IPS-NIHi11 (cell line): ENCODE results near the gene HCN3.
A peak's percentile ranks its signal among the peaks of the same experiment; 100 is the strongest.
"Not testable (repeated sequence)": the region's sequence is repeated elsewhere in the genome, so short reads cannot be mapped to it uniquely, and the experiment has no call there.

Experiments
- DNase-seq: peaks from one replicate; pipeline ENCODE4 v3.0.0; 2012; ENCODE audit warnings: mixed read lengths, low spot score

HCN3 gene

DNA sequence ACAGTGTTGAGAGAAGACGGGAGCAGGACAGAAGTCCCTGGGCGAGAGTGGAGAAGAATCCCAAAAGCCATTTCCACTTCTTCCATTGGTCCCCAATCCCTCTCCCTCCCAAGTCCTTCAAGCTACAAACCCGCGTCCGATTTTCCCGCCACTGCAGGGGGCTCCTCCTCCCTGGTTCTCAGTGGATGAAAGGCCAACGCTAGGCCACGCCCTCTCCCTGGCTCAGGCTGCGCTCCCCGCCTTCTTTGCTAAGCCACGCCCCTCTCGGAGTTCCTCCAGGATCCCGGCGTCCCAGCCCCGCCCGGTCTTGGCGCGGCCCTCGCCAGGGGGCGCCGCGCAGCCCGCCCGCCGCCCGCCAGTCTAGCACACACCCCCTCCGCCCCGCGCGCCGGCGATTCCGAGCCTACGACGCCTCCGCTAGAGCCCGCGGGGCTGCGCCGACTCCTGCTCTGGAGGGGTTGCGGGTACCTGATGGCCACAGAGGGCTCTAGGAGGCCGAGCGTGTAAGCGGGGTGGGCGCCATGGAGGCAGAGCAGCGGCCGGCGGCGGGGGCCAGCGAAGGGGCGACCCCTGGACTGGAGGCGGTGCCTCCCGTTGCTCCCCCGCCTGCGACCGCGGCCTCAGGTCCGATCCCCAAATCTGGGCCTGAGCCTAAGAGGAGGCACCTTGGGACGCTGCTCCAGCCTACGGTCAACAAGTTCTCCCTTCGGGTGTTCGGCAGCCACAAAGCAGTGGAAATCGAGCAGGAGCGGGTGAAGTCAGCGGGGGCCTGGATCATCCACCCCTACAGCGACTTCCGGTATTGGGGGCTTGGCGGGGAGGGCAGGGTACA lies at the start of gene HCN3:
TSS of gene HCN3 (plus strand) at position 394 of the 832 bp plus-strand sequence. CDS start at position 522, 128 bp downstream.
- DNase-seq: peak; percentile 96

DNA sequence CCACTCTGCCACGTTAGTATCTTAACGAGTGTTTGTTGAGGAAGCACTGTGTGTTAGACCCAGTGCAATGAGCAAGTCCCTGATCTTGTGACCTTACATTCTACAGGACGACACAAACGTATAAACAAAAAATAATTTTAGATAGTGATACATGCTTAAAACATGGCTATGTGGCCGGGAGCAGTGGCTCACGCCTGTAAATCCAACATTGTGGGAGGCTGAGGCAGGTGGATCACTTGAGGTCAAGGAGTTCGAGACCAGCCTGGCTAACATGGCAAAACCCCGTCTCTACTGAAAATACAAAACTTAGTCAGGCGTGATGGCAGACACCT lies 49.2 kb upstream of the HCN3 start:
- no peak for DNase-seq

DNA sequence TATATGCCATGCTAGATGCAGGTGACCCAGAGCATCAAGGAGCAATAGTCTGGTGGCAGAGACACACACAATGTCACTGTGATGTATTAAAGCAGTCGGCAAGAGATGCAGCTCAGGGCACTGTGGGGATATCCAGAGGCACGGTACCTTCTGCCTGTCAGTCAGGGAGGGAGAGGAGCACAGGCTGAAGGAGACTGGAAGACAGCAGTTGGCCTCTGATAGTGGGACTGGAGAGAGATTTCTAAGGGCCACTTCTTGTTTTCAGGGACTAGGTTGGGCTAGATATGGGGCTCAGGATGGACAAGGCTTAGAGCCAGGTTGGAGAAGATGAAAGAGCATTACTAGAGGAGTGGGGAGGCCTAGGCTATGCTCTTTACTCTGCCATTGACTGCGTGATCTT lies 46.0 kb upstream of the HCN3 start:
- not testable (repeated sequence) for DNase-seq

DNA sequence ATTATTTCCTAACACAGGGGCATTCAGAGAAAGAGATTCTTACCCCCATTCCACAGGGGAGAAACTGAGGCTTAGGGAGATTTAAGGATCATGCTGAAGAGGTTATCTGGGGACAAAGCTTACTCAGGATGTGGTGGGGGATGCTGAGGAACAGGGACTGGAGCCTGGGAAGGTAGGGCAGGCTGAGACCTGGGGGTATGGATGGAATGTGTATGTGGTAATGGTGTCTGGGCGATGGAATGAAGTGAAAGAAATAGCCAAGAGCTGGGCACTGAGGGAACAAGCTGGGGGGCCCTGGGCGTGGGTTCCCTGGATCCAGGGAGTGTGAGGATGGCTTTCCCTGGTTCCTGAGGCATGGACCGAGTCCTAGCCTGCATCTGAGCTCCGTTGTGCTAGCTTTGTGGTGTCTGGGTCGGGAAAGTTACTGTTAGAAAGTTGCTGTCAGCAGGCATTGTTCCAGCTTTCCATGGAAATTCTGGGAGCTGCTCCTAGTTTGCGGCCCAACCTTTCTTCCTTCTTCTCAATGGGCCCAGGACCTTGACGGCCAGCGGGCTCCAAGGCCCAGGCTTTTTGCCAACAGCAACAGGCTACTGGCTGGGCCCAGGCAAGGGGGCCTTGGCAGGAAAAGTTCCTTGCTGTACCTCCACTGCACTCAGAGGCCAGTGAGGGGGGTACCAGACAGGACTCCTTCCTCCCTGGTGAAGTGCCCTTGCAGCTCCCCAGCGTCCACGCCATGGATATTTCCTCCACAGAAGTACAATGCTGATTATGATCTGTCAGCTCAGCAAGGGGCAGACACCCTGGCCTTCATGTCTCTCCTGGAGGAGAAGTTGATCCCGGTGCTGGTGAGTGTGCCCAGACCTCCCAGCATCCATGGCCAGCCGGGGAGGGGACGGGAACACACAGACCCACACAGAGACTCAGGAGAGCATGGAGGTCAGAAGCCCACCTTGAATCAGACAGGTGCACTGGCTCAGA lies 45.0 kb upstream of the HCN3 start:
- not testable (repeated sequence) for DNase-seq

DNA sequence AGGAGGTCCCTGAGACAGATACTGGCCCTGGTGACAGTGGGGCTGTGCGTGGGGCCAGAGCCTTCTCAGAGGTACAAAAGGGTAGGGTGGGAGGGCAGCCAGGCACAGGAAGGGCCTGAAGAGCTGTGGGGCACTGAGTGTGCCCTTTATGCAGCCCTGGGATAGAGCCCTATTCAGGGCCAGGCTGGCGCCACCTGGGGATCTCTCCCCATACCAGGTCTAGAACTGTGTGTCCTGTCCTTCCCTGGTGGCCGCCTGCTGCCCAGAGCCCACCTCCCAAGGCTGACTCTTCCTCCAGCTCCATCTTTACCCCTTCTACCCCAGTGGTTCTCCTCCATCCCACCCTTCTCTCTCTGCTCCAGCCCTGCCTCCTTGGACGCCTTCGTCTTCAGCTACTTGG lies 43.8 kb upstream of the HCN3 start:
- not testable (repeated sequence) for DNase-seq

DNA sequence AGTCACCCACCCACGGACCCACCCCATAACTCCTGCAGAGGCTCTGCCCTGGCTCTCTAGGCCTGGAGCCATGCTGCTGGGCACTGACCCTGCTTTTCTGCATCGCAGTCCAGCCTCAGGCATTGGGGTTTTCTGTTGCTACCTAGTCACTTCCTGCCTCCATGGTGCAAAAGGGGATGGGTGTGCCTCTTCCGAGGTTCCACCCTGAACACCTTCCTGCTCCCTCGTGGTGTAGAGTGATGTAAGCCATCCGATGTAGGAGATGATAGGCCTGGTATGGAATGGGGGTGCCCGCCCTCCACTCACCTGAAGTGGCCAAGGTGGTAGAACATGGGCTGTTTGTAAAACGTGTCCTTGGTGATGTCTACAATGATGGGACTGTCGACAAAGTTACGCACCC lies 41.9 kb upstream of the HCN3 start:
- DNase-seq: not testable (repeated sequence)

DNA sequence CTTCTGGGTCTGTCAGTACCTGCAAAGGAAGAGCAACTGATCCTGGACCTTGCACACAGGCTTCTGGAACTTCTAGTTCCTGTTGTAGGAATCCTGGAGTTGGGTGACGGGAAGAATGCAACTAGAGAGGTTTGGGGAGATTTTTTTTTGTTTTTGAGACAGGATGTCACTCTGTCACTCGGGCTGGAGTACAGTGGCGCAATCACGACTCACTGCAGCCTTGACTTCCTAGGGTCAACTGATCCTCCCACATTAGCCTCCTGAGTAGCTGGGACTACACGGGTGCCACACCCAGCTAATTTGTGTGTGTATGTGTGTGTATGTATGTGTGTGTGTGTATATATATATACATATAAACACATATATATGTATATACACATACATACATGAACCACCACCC lies 40.8 kb upstream of the HCN3 start:
- no peak for DNase-seq

DNA sequence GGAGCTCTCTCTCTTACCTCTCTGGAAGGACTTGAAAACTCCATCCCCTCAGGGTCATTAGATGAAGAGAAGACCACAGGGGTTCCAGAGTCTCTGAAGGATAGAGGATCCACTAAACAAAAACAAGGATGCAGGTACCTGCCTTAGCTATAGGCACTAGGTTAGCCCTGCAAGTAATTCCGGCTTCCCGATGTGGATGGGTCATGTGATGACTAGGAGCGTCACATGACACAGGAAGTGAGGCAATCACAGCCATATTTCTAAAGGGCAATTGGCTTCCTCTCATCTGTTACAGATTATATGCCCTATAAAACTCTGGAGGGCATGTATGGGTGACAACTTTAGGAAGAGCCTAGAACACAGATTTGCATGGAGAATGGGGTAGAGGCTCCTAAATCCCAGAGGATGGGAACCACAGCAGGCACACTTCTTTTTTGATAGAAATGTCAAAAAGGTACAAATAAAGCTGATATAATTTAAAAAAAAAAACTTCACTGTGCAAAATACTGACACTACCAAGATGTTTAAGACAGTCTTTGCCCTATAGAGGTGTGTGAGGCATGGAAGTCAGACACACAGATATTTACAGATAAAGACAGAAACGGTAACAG lies 36.1 kb upstream of the HCN3 start:
- DNase-seq: peak; percentile 83

DNA sequence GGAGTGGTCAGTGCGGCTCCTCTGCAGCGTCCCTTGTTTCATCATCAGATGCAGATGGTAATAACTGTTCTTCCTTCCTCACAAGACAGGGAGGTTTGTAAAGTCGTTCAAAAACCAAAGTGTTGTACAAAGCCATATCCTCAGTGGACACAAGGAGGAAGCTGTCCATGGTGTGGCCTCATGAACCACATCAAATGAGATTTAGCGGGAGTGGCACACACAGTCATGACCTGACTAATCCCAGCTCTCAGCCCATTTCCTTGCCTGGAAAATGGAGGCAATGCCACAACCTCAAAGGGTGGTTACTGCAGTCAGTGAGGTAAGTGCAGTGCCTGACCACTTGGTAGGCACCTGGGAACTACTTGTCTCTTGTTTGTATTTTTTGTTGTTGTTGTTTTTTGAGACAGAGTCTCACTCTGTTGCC lies 35.4 kb upstream of the HCN3 start:
- DNase-seq: no peak

DNA sequence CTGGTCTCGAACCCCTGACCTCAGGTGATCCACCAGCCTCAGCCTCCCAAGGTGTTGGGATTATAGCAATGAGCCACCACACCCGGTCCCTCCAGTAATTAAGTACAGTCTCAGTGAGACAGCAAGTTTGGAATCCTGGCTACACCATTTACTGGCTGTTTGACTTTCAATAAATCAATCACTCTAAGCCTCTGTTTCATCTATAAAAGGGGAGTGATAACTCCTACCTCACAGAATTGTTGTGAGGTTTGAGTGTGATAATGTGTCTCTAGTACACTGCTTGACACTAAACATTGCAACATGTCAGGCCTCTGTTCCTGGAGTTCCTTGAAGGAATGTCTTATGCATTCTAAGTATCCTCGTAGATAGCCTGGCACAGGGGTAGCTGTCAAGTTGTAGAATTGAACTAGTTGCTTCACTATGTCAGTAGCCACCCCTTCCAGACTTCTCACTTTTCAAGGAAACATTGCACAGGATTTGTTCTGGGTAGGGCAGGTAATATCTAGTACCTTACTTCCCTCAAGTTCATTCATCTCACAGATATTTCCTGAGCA lies 34.4 kb upstream of the HCN3 start:
- DNase-seq: no peak

DNA sequence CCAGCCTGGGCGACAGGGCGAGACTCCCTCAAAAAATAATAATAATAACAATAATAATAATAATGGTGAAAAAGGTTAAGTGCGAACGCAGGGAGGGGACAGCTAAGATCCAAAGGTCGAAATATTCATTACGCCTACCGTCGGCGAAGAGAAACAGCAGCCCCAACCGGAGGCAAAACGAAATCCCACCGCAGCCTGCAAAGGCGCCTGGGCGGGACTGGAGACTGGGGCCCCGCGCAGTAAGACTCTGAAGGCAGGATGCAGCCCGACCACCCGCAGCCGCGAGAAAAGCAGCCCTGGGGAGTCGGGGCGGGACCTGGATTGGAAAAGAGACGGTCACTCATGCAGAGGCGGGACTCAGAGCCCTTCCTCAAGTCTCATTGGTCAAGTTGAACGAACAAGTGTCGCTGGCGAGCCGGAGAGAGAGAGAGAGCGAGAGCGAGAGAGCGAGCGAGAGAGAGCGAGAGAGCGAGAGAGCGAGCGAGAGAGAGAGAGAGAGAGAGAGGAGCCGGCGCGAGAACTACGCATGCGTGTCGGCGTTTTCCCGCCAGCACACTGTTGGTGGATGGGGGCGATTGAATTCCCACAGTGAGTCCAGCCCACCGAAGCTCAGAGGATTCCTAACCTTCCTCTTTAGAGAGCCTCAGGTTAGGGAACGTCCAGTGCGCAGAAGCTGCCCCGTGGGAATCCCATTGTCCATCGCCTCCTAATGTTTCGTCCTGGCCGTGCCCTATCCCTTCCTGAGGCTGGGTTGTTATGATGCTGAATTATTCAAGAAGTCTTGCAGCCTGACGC lies 32.7 kb upstream of the HCN3 start:
- peak; percentile 93 for DNase-seq

DNA sequence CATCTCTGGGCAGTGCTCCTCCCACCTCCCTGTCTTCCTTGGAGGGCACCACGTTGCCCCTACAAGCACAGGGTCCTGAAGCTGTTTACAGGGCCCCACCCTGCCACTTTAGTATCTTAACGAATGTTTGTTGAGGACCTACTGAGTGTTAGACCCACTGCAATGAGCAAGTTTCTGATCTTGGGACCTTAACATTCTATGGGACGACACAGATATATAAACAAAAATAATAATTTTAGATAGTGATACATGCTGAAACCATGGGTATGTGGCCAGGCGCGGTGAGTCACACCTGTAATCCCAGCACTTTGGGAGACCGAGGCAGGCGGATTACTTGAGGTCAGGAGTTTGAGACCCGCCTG lies 32.1 kb upstream of the HCN3 start:
- DNase-seq: no peak

DNA sequence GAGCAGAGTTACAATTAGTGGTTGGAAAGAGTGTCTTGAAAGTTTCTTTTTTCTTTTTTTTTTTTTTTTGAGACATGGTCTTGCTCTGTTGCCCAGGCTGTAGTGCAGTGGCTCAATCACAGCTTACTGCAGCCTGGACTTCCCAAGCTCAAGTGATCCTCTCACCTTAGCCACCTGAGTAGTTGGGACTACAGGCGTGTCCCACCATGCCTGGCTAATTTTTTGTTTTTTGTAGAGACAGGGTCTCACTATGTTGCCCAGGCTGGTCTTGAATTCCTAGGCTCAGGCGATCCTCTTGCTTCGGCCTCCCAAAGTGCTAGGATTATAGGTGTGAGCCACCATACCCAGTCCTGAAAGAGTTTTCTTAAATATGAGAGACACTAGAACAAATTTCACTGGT lies 30.5 kb upstream of the HCN3 start:
- not testable (repeated sequence) for DNase-seq

DNA sequence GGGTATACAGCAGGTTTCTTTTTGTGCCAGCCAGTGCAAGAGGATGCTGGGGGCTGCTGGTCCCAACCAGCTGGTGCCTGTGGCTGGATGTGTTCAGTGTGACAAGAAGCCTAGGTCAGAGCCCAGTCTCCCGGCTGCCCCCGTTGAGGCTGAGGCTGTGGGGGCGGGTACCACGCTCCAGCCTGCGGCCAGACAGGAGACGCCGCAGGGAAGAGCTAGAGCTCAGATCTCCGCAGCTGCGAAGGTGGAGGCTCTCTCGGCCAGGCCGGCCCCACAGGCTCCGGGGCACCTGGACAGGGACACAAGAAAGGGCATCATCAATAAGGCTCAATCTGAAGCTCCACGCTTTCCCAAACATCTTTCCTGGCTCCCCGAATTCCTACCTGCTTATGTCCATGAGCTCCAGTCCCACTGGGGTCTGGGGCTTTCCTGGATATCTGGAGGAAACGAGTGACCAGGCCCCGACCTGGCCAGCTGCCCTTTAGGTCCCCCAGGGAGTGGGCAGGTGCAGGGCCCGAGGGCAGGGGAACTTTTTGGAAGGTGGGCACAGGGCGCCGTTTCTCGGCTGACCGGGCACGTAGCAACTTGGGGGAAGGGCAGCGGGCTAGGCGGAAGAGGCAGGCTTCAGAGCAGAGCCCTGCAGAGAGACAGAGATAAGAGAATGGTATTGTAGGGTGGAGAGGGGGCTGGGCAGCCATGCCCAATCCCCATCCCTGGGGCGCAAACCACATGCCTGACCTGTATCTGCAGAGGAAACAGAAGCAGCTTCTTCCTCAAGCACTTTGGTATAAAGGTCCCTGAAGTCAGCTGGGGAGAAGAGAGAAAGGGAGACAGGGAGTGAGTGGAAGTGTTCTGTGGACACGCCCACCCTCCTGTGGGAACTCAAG lies 29.4 kb upstream of the HCN3 start:
- DNase-seq: no peak

DNA sequence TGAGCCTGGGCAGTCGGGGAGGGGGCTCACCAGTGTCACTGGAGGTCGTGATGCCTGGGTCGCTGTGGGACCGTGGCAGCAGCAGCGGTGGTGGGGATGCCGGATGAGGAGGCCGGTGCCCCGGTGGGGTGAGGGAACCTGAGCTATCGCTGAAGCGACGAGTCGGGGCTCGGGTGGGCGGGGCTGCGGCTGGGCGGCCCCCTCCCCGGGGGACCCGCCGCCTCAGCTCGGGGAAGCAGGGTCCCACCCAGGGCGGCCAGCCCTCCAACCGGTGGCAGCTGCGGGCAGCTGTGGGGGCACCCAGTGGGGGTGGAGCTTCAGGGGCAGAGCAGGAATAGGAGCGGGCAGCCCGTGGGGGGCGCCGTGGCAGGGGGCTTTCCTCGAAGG lies 27.0 kb upstream of the HCN3 start:
- DNase-seq: no peak

DNA sequence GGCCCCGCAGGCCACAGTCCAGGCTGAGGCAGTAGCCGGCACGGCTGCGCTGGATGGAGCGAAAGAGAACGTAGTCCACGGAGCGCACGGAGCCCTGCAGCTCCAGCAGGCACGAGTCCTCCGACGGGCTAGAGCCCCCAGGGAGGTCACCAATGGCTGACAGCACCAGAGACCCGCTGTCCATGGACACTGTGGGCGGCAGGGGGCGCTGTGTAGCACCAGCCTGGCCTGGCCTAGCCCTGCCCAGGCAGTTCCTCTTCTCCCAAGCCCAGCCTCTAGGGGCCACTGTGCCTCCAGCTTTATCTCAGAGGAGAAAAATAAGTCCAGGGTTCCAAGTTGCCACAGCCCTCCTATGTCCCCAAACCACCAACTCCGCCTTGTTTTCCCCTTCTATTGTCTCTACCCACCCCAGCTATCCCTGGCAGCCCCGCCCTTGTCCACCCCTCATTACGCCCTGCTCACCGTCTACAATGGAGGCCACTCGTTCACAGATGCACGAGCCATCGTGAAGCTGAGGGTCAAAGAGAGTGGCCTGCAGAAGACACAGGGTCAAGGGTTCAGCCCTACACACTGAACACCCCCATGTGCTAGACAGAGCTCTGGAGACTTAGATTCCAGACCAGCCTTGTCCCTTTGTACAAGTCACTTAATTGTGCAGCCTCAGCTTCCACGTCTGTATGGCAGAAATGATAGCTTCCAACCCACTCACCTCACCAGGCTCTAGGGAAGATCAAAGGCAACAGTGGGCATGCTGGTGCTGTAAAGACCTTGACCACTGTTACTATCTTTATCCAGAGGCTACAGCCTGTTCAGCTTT lies 26.4 kb upstream of the HCN3 start:
- DNase-seq: peak; percentile 97

DNA sequence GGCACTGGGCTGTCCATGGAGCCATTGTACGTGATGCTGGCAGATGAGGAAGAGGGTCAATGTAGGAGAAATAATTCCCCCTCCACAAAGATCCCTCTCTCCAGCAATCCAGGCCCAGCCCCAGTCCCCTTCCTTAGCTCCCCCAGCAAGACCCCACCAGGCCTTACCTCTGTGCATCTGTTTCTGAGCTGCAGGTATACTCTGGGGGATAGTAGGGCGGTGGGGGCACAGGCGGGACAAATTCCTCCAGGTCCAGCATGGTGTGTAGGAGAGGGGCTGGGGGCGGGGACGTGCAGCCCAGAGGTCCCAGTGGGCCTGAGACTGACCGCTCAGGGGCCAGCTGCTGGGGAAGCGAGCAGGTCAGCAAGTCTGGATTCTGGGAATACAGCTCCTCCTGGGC lies 25.7 kb upstream of the HCN3 start:
- no peak for DNase-seq

DNA sequence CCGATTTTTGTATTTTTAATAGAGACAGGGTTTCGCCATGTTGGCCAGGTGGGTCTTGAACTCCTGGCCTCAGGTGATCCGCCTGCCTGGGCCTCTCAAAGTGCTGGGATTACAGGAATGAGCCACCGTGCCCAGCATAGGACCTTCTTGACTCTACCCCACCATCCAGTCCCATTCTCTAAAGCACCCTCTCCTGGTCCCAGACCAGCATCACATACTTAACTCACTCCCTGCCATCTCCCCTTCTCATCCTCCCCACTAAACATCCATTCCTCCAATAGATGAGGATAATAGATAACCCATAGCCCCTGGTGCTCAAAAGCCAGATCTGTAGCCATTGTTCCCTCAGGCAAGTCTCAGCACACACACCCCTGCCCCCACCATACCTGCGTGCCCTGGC lies 24.1 kb upstream of the HCN3 start:
- no peak for DNase-seq

DNA sequence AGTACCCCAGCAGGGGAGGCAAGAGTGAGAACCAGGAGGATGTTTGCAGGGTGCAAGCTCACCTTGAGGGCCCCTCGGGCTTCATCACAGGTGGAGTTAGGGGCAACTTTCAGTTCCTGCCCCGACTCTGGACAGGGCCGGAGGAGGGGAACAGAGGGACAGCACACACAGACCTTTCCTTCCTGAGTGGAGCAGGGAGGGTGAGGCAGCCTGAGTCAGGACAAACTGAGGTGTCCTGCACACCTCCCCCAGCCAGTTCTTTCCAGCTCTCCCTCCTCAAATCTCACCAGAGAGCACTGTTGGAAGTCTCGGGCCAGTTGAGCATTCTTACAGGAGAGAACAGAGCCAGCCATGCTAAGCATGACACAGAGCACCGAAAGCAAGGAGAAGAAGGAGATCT lies 23.5 kb upstream of the HCN3 start:
- no peak for DNase-seq
